SK-N-SH (cell line): ENCODE measurements around the gene KCNK17. TPM values are rescaled to one million over a fixed set of nuclear protein-coding genes. Genes with fewer than 3 reads are reported as not detected.

Source experiments
- CTCF ChIA-PET: fragments of 300-600, 350-600 bp; formaldehyde crosslinking; extraction: SDS; loops from one replicate; lab custom pipeline; 2021; lab: Yijun Ruan, JAX
- POLR2A ChIA-PET: fragments of 350-600 bp; sonication (Branson Sonifier 250); formaldehyde crosslinking; extraction: SDS; loops from one replicate; lab custom pipeline; 2020; ENCODE audit warnings: antibody characterized with exemption, inconsistent platforms; lab: Yijun Ruan, JAX
- DNase-seq: peaks from one replicate; pipeline ENCODE4 v3.0.0; 2012
- H2AFZ ChIP-seq: fragments of 200-600 bp; sonication (generic); 2 replicates; pipeline ENCODE4 v1.8.1; 2016; ENCODE audit warnings: antibody characterized with exemption, mild to moderate bottlenecking, low read depth
- H3F3A ChIP-seq: fragments of 200-600 bp; sonication (generic); replicated peaks from 2 replicates; pipeline ENCODE3; 2016; ENCODE audit warnings: antibody characterized with exemption, mild to moderate bottlenecking; ENCODE audit not compliant: insufficient read depth
- H3K27ac ChIP-seq, 2 experiments: fragments of 200-500 bp in 1 of 2; fragments of 200-600 bp in 1 of 2; sonication (Bioruptor generic) in 1 of 2; sonication (generic), shearing (Covaris generic) in 1 of 2; 2 replicates each; pipeline versions ENCODE4 v1.5.1 to v1.6.1; 2014 to 2016; ENCODE audit warnings: low read depth in 2 of 2, inconsistent platforms in 1 of 2, low read length in 1 of 2, mild to moderate bottlenecking in 1 of 2, mixed read lengths in 1 of 2
- H3K27me3 ChIP-seq: fragments of 200-600 bp; sonication (generic), shearing (Covaris generic); 2 replicates; pipeline ENCODE4 v1.6.1; 2016; ENCODE audit warnings: mixed run types; ENCODE audit not compliant: insufficient read depth
- H3K36me3 ChIP-seq, 2 experiments: fragments of 200-500 bp in 1 of 2; fragments of 200-600 bp in 1 of 2; sonication (Bioruptor generic) in 1 of 2; sonication (generic) in 1 of 2; replicated peaks in 1 of 2; 2 replicates each; pipeline versions ENCODE3 to v1.5.1; 2014 to 2016; ENCODE audit warnings: low read length in 1 of 2, mild to moderate bottlenecking in 1 of 2; ENCODE audit not compliant: insufficient read depth in 2 of 2, control insufficient read depth in 1 of 2
- H3K4me1 ChIP-seq, 2 experiments: fragments of 200-500 bp in 1 of 2; fragments of 200-600 bp in 1 of 2; sonication (Bioruptor generic) in 1 of 2; sonication (generic), shearing (Covaris generic) in 1 of 2; 2 replicates each; pipeline versions ENCODE4 v1.5.1 to v1.6.1; 2014 to 2016; ENCODE audit warnings: low read depth in 1 of 2, low read length in 1 of 2, mixed run types in 1 of 2; ENCODE audit not compliant: insufficient read depth in 2 of 2, control insufficient read depth in 1 of 2
- H3K4me2 ChIP-seq: fragments of 200-600 bp; sonication (generic), shearing (Covaris generic); 2 replicates; pipeline ENCODE4 v1.6.1; 2017; ENCODE audit warnings: mixed run types
- H3K4me3 ChIP-seq, 2 experiments: fragments of 200-500 bp in 1 of 2; fragments of 200-600 bp in 1 of 2; sonication (Bioruptor generic) in 1 of 2; sonication (generic), shearing (Covaris generic) in 1 of 2; 2 replicates each; pipeline versions ENCODE4 v1.5.1 to v1.8.1; 2014 to 2016; ENCODE audit warnings: low read depth in 2 of 2, inconsistent platforms in 1 of 2, low read length in 1 of 2, mild to moderate bottlenecking in 1 of 2, mixed read lengths in 1 of 2, moderate library complexity in 1 of 2
- H3K79me2 ChIP-seq: fragments of 200-600 bp; sonication (generic); 2 replicates; pipeline ENCODE4 v1.8.1; 2017; ENCODE audit warnings: mild to moderate bottlenecking; ENCODE audit not compliant: insufficient read depth
- H3K9ac ChIP-seq: fragments of 200-600 bp; sonication (generic); 2 replicates; pipeline ENCODE4 v1.6.1; 2017; ENCODE audit warnings: mixed run types
- H3K9me2 ChIP-seq: fragments of 200-600 bp; sonication (generic); 2 replicates; pipeline ENCODE4 v1.6.1; 2017; ENCODE audit warnings: mixed run types
- H3K9me3 ChIP-seq: fragments of 200-600 bp; sonication (generic); 2 replicates; pipeline ENCODE4 v1.6.1; 2017; ENCODE audit warnings: mixed run types, mild to moderate bottlenecking, moderate library complexity
- H4K20me1 ChIP-seq: fragments of 200-600 bp; sonication (generic); 2 replicates; pipeline ENCODE4 v1.6.1; 2017; ENCODE audit warnings: mild to moderate bottlenecking, mixed run types; ENCODE audit not compliant: insufficient read depth
- ELF1 ChIP-seq: IDR thresholded peaks from 2 replicates; pipeline ENCODE4 v1.4.0; 2012
- EZH2phosphoT487 ChIP-seq: fragments of 200-600 bp; sonication (generic); IDR thresholded peaks from 2 replicates; pipeline ENCODE4 v1.6.1; 2017; ENCODE audit warnings: low read depth, mixed run types, mild to moderate bottlenecking, antibody characterized with exemption, moderate library complexity, borderline replicate concordance
- FOXM1 ChIP-seq: IDR thresholded peaks from 2 replicates; pipeline ENCODE4 v1.4.0; 2012; ENCODE audit warnings: low read depth, mild to moderate bottlenecking
- GABPA ChIP-seq: IDR thresholded peaks from 2 replicates; pipeline ENCODE4 v1.4.0; 2012; ENCODE audit warnings: low read depth, mild to moderate bottlenecking
- GATA2 ChIP-seq: sonication (generic); formaldehyde crosslinking; IDR thresholded peaks from 2 replicates; pipeline ENCODE4 v1.5.0; 2020; ENCODE audit warnings: mild to moderate bottlenecking, missing genetic modification reagents
- JUND ChIP-seq: IDR thresholded peaks from 2 replicates; pipeline ENCODE4 v1.4.0; 2012
- MEF2A ChIP-seq: IDR thresholded peaks from 2 replicates; pipeline ENCODE4 v1.4.0; 2012; ENCODE audit warnings: low read depth, borderline replicate concordance
- MXI1 ChIP-seq: IDR thresholded peaks from 2 replicates; pipeline ENCODE4 v1.6.1; 2012; ENCODE audit warnings: mild to moderate bottlenecking, low read depth, low read length, improper control_type of control experiment
- NFIC ChIP-seq: IDR thresholded peaks from 2 replicates; pipeline ENCODE4 v1.4.0; 2012; ENCODE audit warnings: borderline replicate concordance
- NRF1 ChIP-seq: IDR thresholded peaks from 2 replicates; pipeline ENCODE4 v1.6.1; 2012; ENCODE audit warnings: low read depth, mild to moderate bottlenecking, low read length
- POLR2AphosphoS5 ChIP-seq: IDR thresholded peaks from 2 replicates; pipeline ENCODE4 v1.6.1; 2012; ENCODE audit warnings: low read depth, low read length
- RCOR1 ChIP-seq: fragments of 150-350 bp; IDR thresholded peaks from 2 replicates; pipeline ENCODE4 v1.6.1; 2017; ENCODE audit warnings: antibody characterized with exemption, low read length
- TCF12 ChIP-seq: IDR thresholded peaks from 2 replicates; pipeline ENCODE4 v1.4.0; 2012
- YY1 ChIP-seq: IDR thresholded peaks from 2 replicates; pipeline ENCODE4 v1.4.0; 2012; ENCODE audit warnings: low read depth, mild to moderate bottlenecking
- WGBS: methylation state at CpG from one replicate; pipeline ENCODE4 v1.1.6; 2017; ENCODE audit warnings: low lambda C conversion rate; 5-methylcytosine and 5-hydroxymethylcytosine counted together
- polyA plus RNA-seq, 3 experiments: library from polyadenylated mRNA; depleted of rRNA; stranded (reverse); fragments of >200 nt; gene quantifications; 2 replicates each; pipeline ENCODE4 v1.2.3, GENCODE V29; 2012
- TF ChIP-seq, protein P1 (sequence below): fragments of 200-600 bp; sonication (generic); IDR thresholded peaks from 2 replicates; pipeline ENCODE4 v1.6.1; 2017; ENCODE audit warnings: antibody characterized with exemption, mild to moderate bottlenecking, moderate library complexity
- TF ChIP-seq, protein P2 (sequence below): IDR thresholded peaks from 2 replicates; pipeline ENCODE4 v1.4.0; 2012; ENCODE audit warnings: low read depth
- TF ChIP-seq, protein P3 (sequence below): IDR thresholded peaks from 2 replicates; pipeline ENCODE4 v1.4.0; 2012; ENCODE audit warnings: low read depth, borderline replicate concordance
- TF ChIP-seq, protein P4 (sequence below): IDR thresholded peaks from 2 replicates; pipeline ENCODE4 v1.6.1; 2012; ENCODE audit warnings: mild to moderate bottlenecking, low read depth, low read length, moderate library complexity

The KCNK17 gene
- polyA plus RNA-seq, 1 of the 3 experiments (the other 2 are of a cell fraction): not detected

DNA sequence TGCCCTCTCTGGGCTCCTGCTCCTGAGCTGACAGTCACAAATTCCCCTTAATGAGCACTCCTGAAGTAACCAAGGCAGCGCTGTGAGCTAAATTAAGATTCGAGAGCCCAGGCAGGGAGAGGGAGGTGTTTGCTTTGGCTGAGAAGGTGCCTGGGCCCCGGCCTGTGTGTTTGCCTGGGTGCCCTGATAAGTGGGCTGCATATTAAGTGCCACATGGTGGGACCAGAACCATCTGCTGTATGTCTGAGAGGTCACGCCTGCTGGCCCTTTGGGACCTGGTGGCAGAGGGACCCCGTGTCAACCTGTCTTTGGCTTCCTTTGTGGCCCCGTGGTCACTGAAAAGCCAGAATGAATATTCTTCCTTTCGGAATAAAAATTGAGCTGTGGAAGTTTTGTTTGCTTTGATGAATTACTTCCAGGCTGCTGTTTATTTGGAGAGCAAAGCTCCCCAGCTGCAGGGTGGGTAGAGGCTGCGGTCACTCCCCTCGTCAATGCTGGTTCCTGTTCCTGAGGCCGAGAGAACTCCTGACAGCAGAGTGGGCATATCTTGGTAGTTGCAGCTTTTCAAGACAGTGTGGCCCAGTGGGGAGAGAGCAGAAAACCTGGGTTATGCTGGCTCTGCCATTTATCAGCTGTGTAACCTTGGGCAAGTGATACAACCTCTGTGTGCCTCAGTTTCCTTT lies 25.8 kb upstream of the KCNK17 start:
- H3K9ac ChIP-seq: no peak overlapping the region
- H3K4me2 ChIP-seq: no peak overlapping the region
- WGBS: 38% methylated on average over 8 of the region's 10 CpGs
- DNase-seq: no peak
- no peaks in the 10 kb centered on the region for H3K79me2 ChIP-seq
- no peaks in the 10 kb centered on the region for H3F3A ChIP-seq
- CTCF ChIA-PET: interaction anchor here (0.6 to 3.9 kb wide), 9 partner anchors 7 to 670 kb away, joined by 3 to 25 read pairs (median 5); no protein-coding TSS in a partner anchor
- H4K20me1 ChIP-seq: no peaks in the 10 kb centered on the region
- peaks cover 0 to 32% of the 10 kb centered on the region in 2 experiments; a peak in 1 of 4 replicates for H3K4me1 ChIP-seq
- TF ChIP-seq, protein P1, sequence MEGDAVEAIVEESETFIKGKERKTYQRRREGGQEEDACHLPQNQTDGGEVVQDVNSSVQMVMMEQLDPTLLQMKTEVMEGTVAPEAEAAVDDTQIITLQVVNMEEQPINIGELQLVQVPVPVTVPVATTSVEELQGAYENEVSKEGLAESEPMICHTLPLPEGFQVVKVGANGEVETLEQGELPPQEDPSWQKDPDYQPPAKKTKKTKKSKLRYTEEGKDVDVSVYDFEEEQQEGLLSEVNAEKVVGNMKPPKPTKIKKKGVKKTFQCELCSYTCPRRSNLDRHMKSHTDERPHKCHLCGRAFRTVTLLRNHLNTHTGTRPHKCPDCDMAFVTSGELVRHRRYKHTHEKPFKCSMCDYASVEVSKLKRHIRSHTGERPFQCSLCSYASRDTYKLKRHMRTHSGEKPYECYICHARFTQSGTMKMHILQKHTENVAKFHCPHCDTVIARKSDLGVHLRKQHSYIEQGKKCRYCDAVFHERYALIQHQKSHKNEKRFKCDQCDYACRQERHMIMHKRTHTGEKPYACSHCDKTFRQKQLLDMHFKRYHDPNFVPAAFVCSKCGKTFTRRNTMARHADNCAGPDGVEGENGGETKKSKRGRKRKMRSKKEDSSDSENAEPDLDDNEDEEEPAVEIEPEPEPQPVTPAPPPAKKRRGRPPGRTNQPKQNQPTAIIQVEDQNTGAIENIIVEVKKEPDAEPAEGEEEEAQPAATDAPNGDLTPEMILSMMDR: no peak
- TF ChIP-seq TCF12: no peak
- TF ChIP-seq, protein P2, sequence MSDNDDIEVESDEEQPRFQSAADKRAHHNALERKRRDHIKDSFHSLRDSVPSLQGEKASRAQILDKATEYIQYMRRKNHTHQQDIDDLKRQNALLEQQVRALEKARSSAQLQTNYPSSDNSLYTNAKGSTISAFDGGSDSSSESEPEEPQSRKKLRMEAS: no peak
- TF ChIP-seq YY1: no peak
- TF ChIP-seq EZH2phosphoT487: no peak
- no peak for TF ChIP-seq JUND
- TF ChIP-seq, protein P3, sequence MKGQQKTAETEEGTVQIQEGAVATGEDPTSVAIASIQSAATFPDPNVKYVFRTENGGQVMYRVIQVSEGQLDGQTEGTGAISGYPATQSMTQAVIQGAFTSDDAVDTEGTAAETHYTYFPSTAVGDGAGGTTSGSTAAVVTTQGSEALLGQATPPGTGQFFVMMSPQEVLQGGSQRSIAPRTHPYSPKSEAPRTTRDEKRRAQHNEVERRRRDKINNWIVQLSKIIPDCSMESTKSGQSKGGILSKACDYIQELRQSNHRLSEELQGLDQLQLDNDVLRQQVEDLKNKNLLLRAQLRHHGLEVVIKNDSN: no peak
- TF ChIP-seq NFIC: no peak
- TF ChIP-seq FOXM1: no peak
- TF ChIP-seq, protein P4, sequence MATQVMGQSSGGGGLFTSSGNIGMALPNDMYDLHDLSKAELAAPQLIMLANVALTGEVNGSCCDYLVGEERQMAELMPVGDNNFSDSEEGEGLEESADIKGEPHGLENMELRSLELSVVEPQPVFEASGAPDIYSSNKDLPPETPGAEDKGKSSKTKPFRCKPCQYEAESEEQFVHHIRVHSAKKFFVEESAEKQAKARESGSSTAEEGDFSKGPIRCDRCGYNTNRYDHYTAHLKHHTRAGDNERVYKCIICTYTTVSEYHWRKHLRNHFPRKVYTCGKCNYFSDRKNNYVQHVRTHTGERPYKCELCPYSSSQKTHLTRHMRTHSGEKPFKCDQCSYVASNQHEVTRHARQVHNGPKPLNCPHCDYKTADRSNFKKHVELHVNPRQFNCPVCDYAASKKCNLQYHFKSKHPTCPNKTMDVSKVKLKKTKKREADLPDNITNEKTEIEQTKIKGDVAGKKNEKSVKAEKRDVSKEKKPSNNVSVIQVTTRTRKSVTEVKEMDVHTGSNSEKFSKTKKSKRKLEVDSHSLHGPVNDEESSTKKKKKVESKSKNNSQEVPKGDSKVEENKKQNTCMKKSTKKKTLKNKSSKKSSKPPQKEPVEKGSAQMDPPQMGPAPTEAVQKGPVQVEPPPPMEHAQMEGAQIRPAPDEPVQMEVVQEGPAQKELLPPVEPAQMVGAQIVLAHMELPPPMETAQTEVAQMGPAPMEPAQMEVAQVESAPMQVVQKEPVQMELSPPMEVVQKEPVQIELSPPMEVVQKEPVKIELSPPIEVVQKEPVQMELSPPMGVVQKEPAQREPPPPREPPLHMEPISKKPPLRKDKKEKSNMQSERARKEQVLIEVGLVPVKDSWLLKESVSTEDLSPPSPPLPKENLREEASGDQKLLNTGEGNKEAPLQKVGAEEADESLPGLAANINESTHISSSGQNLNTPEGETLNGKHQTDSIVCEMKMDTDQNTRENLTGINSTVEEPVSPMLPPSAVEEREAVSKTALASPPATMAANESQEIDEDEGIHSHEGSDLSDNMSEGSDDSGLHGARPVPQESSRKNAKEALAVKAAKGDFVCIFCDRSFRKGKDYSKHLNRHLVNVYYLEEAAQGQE: no peak
- no peak for TF ChIP-seq MEF2A
- no peak for TF ChIP-seq GATA2 (CRISPR knock-in tag)
- no peak for TF ChIP-seq RCOR1
- no peak for TF ChIP-seq POLR2AphosphoS5
- no peak for TF ChIP-seq NRF1
- no peak for TF ChIP-seq MXI1
- no peak for TF ChIP-seq ELF1
- TF ChIP-seq GABPA: no peak
- POLR2A ChIA-PET: no interaction called here
- no peaks in the 10 kb centered on the region for H3K9me3 ChIP-seq
- no peaks in the 10 kb centered on the region for H3K36me3 ChIP-seq
- H3K9me2 ChIP-seq: no peaks in the 10 kb centered on the region
- no peak overlapping the region for H3K27ac ChIP-seq
- no peak overlapping the region for H2AFZ ChIP-seq
- H3K4me3 ChIP-seq: no peak overlapping the region
- H3K27me3 ChIP-seq: no peaks in the 10 kb centered on the region
